Transverse colon (tissue), 4 donors: ENCODE data around the gene AP4E1. TPM values are rescaled to one million over a fixed set of nuclear protein-coding genes. Genes with fewer than 3 reads are reported as not detected.

Experiments
- DNase-seq: peaks from one replicate; pipeline ENCODE4 v3.0.0-alpha.2; 2019
- H3K27ac ChIP-seq, 4 donors: fragments of 200-600 bp; sonication (generic); 2 replicates each; pipeline ENCODE4 v1.5.1; 2016 to 2018; ENCODE audit warnings: inconsistent platforms in 4 of 4
- H3K27me3 ChIP-seq: fragments of 200-600 bp; sonication (generic); 2 replicates; pipeline ENCODE4 v1.5.1; 2017; ENCODE audit warnings: inconsistent platforms
- H3K36me3 ChIP-seq, 4 donors: fragments of 200-600 bp; sonication (generic); 2 replicates each; pipeline ENCODE4 v1.5.1; 2017 to 2019; ENCODE audit warnings: inconsistent platforms in 4 of 4
- H3K4me1 ChIP-seq, 4 donors: fragments of 200-600 bp; sonication (generic); 2 replicates each; pipeline ENCODE4 v1.5.1; 2017 to 2020; ENCODE audit warnings: inconsistent platforms in 4 of 4
- H3K4me3 ChIP-seq, 4 donors: fragments of 200-600 bp; sonication (generic); 1 replicate in 1 of 4; 2 replicates in 3 of 4; pipeline versions ENCODE4 v1.5.1 to v1.6.1; 2017 to 2019; ENCODE audit warnings: inconsistent platforms in 4 of 4
- H3K9me3 ChIP-seq, 2 donors: fragments of 200-600 bp; sonication (generic); 2 replicates each; pipeline ENCODE4 v1.5.1; 2017 to 2019; ENCODE audit warnings: inconsistent platforms in 2 of 2
- EP300 ChIP-seq: sonication (generic); formaldehyde crosslinking; IDR thresholded peaks from one replicate; pipeline ENCODE4 v1.6.1; 2017; ENCODE audit warnings: antibody characterized with exemption, low read depth
- POLR2A ChIP-seq: fragments of 450-650 bp; IDR thresholded peaks from one replicate; pipeline ENCODE4 v1.6.1; 2016; ENCODE audit warnings: antibody characterized with exemption, mild to moderate bottlenecking, moderate library complexity
- POLR2AphosphoS5 ChIP-seq, 3 donors: sonication (generic); formaldehyde crosslinking; IDR thresholded peaks; one replicate each; pipeline ENCODE4 v1.6.1; 2016; ENCODE audit warnings: antibody characterized with exemption in 3 of 3
- WGBS, 2 donors: methylation state at CpG; one replicate each; pipeline ENCODE4 v1.1.5; 2018; ENCODE audit warnings: low coverage in 1 of 2; 5-methylcytosine and 5-hydroxymethylcytosine counted together
- in situ Hi-C, 4 donors: fragments of 200-750 bp; cut with MboI; loops; one replicate each; pipeline versions ENCODE4 v1.15.0 to v1.15.1; 2017; ENCODE audit warnings: low sequenced_read_pairs in 3 of 4, low pct_ligation_motif_present in 1 of 4, low pct_unique_long_range_greater_than_20kb in 1 of 4
- intact Hi-C: fragments of 100-400 bp; cut with DNase I; formaldehyde crosslinking; loops from one replicate; pipeline ENCODE4 v1.15.1; 2023; ENCODE audit warnings: low total_unique reads
- total RNA-seq, 4 donors: library from RNA; depleted of rRNA; stranded (reverse); fragments of >200 nt; gene quantifications; one replicate each; pipeline ENCODE4 v1.1.0, GENCODE V29; 2016
- TF ChIP-seq, protein P1 (sequence below), 5 experiments: fragments of 200-600 bp in 3 of 5; fragments of 450-650 bp in 2 of 5; sonication (generic) in 3 of 5; IDR thresholded peaks; 1 replicate in 2 of 5; 2 replicates in 3 of 5; pipeline ENCODE4 v1.5.1; 2016 to 2017; ENCODE audit warnings: antibody characterized with exemption in 5 of 5, inconsistent platforms in 3 of 5, mild to moderate bottlenecking in 2 of 5, moderate library complexity in 1 of 5

Gene AP4E1
- total RNA-seq, 4 donors from 2014 or later, result 6.0 to 22.4 (median 9.9) TPM

DNA sequence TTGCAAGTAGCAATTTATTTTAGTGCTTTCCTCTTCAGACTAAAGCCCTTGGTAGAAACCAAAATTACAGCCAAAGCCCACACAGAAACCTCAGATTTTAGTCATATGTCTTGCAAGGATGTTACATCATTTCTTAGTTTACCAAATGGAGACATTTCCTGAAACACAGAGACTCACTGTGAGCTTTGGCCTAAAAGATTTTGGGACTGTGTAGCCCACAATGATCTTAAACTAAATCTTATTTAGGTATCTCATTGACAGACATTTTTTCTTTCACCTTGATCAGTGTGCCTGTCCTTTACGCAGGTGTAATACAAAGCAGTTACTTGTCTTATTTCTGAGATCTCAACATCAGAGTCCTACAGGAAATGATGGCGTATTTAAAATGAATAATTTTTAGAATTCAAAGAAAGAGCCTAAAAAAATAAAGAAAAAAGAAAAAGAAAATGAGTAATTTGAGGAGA, 27.8 kb upstream of the AP4E1 start:
- H3K4me3 ChIP-seq, result no peak overlapping the region
- H3K27me3 ChIP-seq, result no peaks in the 10 kb centered on the region
- no peaks in the 10 kb centered on the region for H3K9me3 ChIP-seq
- TF ChIP-seq POLR2AphosphoS5 (IDR thresholded peaks at IDR 0.05), result no peak
- TF ChIP-seq, protein P1, sequence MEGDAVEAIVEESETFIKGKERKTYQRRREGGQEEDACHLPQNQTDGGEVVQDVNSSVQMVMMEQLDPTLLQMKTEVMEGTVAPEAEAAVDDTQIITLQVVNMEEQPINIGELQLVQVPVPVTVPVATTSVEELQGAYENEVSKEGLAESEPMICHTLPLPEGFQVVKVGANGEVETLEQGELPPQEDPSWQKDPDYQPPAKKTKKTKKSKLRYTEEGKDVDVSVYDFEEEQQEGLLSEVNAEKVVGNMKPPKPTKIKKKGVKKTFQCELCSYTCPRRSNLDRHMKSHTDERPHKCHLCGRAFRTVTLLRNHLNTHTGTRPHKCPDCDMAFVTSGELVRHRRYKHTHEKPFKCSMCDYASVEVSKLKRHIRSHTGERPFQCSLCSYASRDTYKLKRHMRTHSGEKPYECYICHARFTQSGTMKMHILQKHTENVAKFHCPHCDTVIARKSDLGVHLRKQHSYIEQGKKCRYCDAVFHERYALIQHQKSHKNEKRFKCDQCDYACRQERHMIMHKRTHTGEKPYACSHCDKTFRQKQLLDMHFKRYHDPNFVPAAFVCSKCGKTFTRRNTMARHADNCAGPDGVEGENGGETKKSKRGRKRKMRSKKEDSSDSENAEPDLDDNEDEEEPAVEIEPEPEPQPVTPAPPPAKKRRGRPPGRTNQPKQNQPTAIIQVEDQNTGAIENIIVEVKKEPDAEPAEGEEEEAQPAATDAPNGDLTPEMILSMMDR (IDR thresholded peaks at IDR 0.05), result no peak
- TF ChIP-seq EP300, result no peak
- TF ChIP-seq POLR2A, result no peak
- WGBS, 2 donors, result 78 to 83% methylated on average over 2 of the region's 2 CpGs
- H3K36me3 ChIP-seq, result no peaks in the 10 kb centered on the region
- in situ Hi-C loops, result loop anchor here (10.0 kb wide), 2 partner anchors 196 to 216 kb away; partner anchors contain the start of gene TRPM7 (in 3 of the 4)
- intact Hi-C loops, result no loop called here
- H3K27ac ChIP-seq, result peak overlapping the region in 1 of 4 donors; percentile 46
- no peak for DNase-seq
- H3K4me1 ChIP-seq, result peaks cover 0 to 28% (median 8%) of the 10 kb centered on the region in 4 donors

DNA sequence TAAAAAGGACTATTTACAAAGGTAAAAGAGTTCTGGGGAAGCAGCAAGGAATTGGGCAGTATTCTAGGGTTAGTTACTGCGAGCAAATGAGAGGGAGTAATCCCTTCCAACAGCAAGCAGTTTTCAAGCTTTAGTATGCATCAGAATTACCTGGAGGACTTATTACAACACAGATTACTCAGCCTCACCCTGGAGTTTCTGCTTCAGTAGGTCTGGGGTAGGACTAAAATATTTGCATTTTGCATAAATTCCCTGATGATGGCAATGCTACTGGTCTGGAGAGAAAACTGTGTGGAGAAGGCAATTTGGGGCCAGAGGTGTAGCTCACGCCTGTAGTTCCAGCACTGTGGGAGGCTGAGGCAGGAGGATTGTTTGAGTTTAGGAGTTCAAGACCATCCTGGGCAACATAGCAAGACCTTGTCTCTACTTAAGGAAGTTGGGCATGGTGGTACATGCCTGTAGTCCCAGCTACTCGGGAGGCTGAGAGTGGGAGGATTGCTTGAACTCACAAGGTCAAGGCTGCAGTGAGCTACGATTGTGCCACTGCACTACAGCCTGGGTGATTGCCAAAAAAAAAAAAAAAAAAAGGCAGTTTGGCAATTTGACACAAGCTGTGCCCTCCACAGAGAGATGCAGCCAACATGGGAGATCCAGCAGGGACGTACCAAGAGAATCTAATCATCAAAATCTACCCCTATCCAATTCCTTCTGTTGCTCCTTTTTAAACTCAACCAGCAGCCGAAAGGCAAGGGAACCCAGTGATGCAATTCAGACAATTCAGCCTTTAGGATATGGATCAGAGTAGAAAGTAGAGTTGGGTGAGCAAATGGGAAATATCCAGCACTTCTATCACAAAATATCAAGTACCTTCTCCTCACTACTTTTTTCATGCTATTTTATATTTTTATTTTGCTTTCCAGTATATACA, 27.1 kb upstream of the AP4E1 start:
- intact Hi-C loops (no loop called here), in situ Hi-C loops (loop anchor here (10.0 kb wide), 2 partner anchors 197 to 217 kb away; partner anchors contain the start of gene TRPM7 (in 3 of the 4))
- TF ChIP-seq, protein P1 (IDR thresholded peaks at IDR 0.05), result no peak
- TF ChIP-seq EP300 (no peak), POLR2A (no peak), POLR2AphosphoS5 (IDR thresholded peaks at IDR 0.05) (no peak)
- H3K27ac ChIP-seq, result peak overlapping the region in 1 of 4 donors; percentile 46
- no peak overlapping the region for H3K4me3 ChIP-seq
- H3K36me3 ChIP-seq, result no peaks in the 10 kb centered on the region
- H3K4me1 ChIP-seq, result peaks cover 0 to 24% (median 5%) of the 10 kb centered on the region in 4 donors
- no peaks in the 10 kb centered on the region for H3K9me3 ChIP-seq
- WGBS, 2 donors, result 60 to 63% methylated on average over 6 of the region's 6 CpGs
- DNase-seq, result no peak
- H3K27me3 ChIP-seq, result no peaks in the 10 kb centered on the region

DNA sequence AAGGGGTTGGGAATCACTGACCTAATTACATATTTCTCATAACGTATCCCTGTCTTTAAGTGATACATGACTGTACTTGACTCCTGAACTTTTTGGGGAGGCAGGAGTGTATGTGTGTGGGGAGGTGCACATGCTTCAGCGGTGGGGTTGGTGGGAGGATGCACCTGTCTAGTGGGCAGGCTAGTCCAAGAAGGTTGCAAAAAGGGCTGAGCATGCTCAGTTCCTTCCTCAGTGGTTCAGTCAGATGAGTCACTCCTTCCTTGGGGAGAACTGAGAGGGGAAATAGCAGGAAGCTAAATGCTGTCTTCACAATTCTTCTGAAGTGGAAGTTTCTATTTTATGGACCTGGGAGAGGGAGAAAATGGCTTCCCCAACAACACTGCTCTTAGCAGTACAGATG, 24.6 kb upstream of the AP4E1 start:
- DNase-seq, result peak; percentile 38
- TF ChIP-seq EP300, result no peak
- TF ChIP-seq, protein P1 (IDR thresholded peaks at IDR 0.05), result no peak
- no peaks in the 10 kb centered on the region for H3K36me3 ChIP-seq
- peaks cover 0 to 14% (median 2%) of the 10 kb centered on the region in 4 donors for H3K4me1 ChIP-seq
- intact Hi-C loops (no loop called here), in situ Hi-C loops (loop anchor here (10.0 kb wide), 2 partner anchors 199 to 219 kb away; partner anchors contain the start of gene TRPM7 (in 3 of the 4))
- 73% methylated on average over 2 of the region's 2 CpGs; no CpG with 5 or more reads in 1 of the 2 donors for WGBS, 2 donors
- H3K27ac ChIP-seq, result no peak overlapping the region
- no peaks in the 10 kb centered on the region for H3K27me3 ChIP-seq
- H3K9me3 ChIP-seq, result no peaks in the 10 kb centered on the region
- no peak overlapping the region for H3K4me3 ChIP-seq

DNA sequence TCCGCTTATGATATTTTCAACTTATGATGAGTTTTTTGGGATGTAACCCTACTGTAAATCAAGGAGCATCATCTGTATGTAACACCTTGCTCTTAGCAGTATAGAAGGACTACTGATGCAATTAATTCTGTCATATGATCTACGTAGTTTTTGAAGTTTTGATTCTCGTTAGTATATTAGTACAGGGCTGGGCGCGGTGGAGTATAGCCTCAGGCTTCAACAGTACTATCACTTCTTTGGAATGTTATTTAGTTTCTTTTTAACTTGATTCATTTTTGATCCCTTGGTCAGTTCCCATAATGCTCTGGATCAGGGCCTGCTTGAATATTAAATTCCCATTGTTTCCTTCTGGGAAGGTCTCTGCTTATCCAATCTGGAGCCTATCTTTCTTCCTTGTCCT, 23.9 kb upstream of the AP4E1 start:
- Histone ChIP-seq H3K4me1 (peaks cover 0 to 12% (median 2%) of the 10 kb centered on the region in 4 donors), H3K9me3 (no peaks in the 10 kb centered on the region), H3K4me3 (no peak overlapping the region), H3K27me3 (no peaks in the 10 kb centered on the region), H3K36me3 (no peaks in the 10 kb centered on the region), H3K27ac (peak overlapping the region; percentile 43 to 73 (median 72))
- TF ChIP-seq EP300 (no peak), POLR2A (no peak), POLR2AphosphoS5 (IDR thresholded peaks at IDR 0.05) (no peak)
- TF ChIP-seq, protein P1 (IDR thresholded peaks at IDR 0.05), result no peak
- intact Hi-C loops (no loop called here), in situ Hi-C loops (loop anchor here (10.0 kb wide), 2 partner anchors 200 to 220 kb away; partner anchors contain the start of gene TRPM7 (in 3 of the 4))
- 79 to 93% methylated on average over 5 of the region's 5 CpGs for WGBS, 2 donors
- DNase-seq, result no peak
